DMS79 treated with DMSO at 0.1 percent for 48 hours (cell line): ENCODE measurements around the gene KRT35.

Experiments
- DNase-seq: peaks from one replicate; lab custom pipeline; 2025; lab: John Stamatoyannopoulos, UW

Gene KRT35

DNA sequence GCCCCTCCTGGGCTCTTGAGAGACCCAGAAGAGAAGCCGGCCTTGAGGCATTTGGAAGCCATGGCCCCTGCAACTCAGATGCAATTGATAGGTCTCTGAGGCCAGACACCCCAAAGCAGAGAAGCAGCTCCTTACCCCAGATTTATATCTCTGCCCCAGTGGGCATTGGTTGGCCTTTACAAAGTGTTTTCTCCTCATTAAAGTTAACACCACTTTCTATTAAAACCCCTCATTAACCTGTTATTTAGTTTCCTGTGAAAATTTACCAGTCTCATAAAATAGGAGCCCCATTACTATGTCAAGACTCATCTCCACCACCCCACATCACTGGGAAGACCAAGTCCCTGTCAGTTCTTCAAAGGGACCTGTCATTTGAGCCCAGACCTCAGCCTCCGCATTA is at the start of gene KRT35:
KRT35 (minus strand) TSS at position 116 of the 400 bp plus-strand sequence; CDS start at position 62, 54 bp downstream.
- no peak for DNase-seq

DNA sequence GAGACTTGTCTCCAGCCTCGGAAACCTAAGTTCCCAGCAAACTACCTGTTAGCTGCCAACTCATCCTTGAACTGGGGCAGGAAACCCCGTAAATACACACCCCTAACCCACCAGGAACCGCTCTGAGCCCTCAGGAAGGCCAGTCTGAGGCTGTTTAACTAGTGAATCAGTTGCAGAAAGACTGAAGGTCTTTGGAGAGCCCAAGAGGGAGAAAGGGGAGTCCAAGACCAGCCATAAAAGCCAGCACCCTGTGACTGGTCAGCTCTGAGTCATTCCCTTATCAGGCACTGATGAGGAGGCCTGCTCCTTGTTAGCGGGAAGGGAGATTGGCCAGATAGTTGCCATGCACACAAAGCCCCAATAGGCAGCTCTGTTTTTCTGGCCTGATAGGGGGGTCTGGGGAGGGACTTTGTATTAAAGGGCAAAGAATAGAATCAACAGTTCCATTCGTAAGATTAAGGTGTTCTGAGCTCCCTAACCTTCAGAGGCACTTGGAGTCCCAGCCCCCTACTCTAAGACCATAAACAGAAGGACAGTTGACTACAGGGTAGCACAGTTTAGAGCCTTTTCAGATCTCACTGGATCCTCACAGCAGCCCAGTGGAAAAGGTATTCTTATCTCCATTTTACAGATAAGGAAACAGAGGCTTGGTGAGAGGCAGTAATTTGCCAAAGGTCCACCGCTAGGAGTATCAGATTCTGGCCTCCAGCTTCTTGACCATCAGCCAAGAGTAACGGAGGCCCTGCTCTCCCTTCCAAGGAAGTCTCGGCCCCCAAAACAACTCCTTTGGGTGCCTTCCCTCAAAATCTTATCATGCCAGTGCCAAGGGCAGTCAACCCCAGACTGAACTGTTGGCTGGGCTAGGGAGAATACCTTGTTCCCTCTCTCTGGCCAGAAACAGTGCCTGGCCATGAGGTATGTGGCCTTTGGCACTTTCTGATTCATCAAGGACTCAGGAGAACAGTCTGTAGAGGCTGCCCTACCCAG is 49.4 kb upstream of the KRT35 start:
- no peak for DNase-seq

DNA sequence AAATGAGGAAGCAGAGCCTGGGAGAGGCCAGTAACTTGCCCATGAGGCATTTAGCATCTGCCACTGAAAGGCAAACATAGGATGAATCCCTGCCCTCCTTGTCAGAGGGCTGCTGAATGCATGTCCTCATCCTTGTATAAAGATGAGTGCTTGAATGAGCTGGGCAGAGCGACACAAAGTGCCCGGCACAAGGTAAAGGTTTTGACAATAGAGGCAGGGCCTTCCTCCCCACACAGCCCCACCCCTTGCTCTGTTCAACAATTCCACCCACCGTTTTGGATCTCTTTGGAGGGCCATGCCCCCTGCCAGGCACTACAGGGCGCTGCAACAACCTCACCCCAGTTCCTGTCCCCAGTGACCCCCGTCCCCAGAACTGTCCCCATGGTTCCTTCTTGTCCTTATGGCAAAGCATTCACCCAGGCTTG is 48.6 kb upstream of the KRT35 start:
- no peak for DNase-seq

DNA sequence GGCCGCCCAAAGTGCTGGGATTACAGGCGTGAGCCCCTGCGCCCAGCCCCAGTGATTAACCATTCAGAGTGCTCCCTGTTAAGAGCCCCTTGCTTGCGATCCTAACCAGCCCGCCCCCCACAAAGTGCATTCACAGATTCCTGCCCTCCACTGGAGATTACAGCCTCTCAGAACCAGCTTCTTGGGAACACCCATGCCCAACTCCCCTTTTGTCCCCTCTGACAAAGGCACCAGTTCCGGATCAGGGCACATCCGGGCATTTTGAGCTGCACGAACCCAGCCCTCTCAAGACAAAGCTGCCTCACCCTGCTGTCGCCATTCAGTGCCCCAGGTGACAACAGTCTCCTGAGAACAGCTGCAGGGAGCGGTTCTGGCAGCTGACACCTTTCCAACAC is 48.0 kb upstream of the KRT35 start:
- peak; percentile 21 for DNase-seq

DNA sequence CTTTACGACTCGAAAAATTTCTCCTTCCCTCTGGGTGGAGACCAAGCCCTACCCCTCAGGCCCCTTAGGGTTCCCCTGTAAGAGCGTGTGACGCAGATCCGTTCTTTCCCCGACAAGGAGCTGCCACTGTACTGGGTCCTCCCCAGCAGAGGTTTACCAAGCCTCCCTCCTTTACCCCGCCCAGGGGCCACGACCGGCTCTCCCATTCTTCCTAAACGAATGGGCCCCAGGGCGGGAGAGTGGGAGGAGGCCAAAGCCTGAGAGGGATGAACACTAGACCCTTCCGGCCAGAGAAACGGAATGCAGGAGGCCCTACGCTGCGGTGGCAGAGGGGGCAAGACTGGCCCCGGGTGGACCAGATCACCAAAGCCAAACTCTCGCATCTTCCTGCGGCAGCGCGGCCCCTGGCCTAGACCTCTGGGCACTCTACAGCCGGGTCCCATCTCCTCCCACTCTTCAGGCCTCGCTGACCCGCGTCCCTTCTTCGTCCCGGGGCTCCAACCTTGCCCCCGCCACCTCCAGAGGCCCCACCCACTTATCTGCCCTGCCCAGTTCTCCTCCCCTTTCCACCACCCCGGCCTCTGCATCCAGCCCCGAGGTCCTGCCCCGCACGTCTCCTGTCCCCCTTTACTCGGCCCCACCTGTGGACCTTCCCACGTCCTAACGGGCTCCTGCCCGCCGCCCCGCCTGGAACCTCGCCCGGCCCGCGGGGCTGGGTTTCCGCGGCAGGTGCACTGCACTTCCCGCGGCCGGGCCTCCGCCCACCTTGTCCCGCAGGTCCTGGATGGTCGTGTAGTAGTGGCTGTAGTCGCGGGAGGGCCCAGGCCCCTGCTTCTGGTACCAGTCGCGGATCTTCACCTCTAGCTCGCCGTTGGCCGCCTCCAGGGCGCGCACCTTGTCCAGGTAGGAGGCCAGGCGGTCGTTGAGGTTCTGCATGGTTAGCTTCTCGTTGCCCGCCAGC is 46.4 kb upstream of the KRT35 start:
- no peak for DNase-seq

DNA sequence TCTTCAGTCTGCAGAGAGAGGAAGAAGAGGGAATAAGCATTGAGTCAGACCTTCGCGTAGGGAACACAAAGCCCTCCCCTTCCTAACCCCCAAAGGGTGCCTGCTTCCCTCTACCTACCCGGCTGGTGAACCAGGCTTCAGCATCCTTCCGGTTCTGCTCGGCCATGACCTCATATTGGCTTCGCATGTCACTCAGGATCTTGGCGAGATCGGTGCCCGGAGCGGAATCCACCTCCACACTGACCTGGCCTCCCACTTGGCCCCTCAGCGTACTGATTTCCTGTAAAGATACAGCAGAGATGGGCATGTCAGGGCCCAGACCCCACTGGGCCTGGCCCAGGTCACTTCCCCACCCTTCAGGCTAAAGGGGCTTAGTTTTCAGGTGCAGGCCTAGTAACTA is 43.3 kb upstream of the KRT35 start:
- DNase-seq, result no peak

DNA sequence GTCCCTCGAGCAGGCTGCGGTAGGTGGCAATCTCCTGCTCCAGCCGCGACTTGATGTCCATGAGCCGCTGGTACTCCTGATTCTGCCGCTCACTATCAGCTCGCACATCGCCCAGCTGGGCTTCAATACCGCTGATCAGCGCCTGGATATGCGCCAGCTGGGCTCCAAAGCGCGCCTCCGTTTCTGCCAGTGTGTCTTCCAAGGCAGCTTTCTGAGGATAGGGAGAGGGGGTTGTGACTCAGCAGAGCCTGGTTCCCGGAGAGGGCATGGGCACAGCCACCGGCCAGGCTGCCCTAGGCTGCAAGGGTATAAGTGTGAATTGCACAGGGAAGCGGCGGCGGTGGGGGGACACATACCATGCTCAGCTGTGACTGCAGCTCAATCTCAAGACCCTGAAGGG is 42.8 kb upstream of the KRT35 start:
- DNase-seq, result no peak

DNA sequence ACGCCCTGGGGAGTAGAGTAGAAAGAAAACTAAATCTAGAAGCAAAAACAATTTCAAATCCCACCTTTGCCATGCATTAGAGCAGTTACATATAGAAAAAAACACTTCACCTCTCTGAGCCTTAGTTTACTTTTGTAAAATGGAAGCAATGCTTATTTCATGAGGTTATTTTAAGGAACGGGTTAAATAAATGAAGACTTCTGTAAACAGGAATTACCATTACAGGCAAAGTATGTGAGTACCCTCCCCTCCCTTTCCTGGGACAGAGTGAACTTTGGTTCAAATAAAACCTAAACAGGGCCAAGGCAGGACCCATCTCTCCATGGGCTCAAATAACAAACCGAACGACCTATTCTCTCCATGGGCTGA is 42.3 kb upstream of the KRT35 start:
- DNase-seq, result no peak

DNA sequence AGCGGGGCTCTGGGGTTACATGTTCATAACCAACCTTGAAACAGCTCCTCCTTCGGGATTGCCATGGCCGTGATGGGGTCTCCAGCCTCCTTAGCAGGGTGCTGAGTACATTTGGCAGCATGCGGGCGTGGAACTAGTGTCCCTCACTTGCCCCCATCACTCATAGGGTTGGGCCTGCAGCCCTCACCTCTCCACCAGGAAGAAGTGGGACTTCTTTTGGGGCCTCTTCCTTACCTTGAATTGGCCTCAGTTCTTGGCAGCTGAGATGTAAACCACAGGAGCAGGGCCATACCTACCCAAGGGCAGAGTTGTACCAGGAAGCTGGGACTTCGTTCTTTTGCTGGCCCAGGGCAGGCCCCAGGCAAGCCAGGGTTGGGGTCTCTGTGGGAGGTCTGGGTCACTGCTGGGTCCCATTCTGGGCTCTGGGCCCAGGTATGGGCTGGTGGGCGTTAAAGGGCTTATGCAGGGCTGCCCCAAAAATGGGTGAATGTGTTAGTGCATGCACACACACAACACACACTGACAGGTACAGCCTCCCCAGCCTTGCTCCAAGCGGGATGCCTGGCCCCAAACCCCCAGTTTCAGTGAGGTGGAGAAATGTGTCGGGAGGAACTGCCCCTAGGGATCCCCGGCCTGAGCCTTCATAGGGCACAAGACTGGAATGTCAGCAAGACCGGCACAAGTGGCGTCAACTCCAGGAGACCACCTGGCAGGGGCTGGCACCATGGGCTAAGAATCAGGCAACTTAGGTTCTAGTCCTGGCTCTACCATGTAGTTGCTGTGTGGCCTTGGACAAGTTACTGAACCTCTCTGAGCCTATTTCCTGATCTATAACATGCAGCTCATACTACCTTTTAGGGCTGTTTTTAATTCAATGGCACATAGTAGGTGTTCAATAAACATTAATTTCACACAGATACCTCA is 41.6 kb upstream of the KRT35 start:
- DNase-seq, result no peak

DNA sequence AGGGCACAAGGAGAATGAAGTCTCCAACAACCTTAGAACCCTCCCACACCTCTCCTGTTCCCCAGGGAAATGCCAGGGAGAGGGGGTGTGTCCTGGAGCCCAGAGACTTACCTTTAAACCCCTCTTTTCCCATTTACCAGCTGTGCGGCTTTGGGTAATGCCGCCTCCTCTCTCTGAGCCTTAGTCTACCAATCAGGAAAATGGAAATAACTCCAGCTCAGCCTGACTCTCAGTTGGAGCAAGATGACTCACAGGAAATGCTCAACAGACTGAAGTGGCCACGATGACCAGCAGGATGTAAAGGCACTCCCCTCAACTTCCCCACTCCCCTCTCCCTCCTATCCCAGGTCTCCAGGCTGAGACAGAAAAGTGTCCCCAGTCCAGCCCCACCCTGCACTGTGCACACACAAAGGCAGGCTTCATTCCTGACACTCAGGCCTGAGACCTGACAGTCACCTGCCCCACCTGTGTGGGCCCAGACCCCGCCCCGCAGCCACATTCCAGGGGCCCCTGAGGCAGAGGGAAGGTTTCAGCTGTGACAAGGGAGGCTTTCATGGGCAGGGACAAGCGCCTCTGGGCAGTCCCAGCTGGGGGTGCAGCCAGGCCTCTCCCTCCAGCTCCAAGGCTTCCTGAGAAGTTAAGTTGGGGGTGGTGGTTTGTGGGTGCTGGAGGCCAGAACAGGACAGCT is 40.8 kb upstream of the KRT35 start:
- no peak for DNase-seq

DNA sequence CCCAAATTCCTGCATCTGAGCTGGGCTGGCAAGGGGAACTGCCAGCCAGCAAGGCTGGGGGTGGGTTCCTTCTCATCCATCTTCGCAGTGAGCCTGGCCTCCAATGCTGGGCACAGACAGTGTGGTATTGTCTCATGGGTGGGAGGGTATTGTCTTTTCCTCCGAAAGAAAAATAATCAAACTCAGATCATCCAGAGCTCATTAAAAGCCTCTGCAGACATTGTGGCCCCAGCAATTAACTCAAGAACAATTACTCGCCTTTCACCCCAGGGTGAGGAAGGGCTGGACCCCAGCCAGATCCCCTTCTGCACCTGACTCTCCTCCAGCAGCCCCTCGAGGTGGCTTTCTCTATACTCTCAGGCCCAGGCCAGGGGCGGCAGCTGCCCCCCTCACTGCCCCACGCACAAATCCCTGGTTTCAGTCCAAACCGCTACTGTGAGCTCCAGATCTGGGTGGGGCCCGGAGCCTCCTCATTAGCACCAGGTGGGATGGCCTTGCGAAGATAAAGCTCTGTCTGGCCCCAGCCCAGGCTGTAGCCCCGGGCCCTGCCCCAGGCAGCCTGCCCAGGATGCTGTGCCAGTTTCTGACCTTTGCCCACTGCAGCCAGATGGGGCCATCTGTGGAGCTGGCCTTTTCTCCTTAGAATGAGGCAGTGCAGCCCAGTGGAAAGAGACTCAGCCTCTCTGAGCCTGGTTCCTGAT is 40.0 kb upstream of the KRT35 start:
- peak; percentile 90 for DNase-seq

DNA sequence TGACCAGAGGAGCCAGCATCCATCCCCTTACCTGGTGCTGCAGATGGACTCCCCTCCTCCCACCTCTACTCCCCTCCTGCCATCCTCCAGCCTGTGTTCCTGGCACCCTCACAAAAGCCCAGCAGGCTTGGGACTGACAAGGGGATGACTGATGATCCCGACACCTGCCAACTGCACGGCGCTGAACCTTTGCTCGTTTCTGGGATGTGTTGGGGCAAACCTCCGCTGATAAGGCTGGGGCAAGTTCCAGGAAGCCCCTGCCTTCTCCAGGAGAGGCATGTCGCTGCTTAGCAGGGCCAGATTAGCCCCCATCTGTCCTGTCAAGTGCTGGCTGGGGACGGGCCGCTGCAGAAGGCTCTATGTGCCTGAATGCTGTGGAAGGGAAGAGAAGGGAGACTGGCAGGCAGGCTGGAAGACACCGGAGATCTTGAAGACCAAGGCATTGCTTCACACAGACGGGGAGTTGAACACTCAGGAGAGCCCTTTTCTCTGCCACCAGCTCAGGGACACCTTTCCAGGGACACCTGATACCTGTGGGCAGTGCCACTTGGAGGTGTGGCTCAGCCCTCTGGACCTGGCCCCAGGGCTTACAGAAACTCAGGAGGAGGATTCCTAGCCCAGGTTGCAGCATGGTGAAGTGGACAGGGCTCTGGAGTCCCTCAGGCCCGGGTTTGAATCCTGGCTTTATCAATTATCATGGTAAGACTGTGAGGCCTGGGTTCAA is 38.7 kb upstream of the KRT35 start:
- DNase-seq, result peak; percentile 86

DNA sequence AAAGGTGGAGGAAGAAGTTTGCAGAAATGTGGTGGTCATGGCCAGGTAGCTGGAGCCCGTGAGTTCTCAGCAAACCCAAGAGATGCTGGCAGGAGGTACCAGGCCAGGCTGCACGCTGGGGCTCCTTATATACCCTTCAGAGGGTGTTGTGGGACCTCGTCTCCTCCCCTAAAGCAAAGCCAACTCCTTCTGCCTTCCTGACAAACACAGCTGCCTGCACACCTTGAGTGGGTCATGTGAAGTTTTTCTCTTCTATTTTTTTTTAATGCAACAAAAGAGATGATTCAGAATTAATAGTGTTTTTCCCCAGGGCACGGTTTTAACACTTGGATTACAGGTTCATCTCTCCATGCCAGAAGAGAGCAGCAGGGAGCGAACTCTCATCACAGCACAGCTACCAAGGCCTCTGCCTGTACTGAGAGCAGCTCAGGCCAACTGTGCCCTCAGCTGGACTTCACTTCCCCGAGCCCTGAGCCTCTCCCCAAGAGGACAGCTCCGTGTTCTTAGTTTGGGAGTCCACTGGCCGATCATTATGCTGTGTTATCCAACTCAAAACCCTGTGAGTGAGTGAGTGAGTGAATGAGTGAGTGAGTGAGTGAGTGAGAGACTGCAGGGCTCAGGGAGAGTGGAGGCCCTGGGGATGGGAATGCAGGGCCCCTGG is 38.0 kb upstream of the KRT35 start, which contains the start of gene KRT15:
KRT15 (minus strand) TSS at position 102 of the 661 bp plus-strand sequence; CDS start at position 39, 63 bp downstream.
- peak; percentile 87 for DNase-seq

DNA sequence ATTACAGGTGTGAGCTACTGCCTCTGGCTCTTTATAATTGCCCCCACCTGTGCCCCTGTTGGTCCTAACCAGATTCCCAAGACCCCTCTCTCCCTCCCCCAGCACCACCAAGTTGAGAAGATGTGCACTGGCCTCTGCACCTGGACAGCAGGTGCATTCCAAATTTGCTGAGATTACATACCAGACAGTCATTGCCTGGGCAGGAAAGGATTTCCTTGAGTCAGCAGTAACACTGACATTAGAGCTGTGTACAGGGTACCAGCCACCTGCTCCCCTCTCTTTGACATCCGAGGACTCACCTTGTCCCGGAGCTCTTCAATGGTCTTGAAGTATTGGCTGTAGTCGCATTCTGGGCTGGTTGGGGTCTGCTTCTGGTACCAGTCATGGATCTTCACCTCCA is 37.1 kb upstream of the KRT35 start:
- DNase-seq, result no peak

DNA sequence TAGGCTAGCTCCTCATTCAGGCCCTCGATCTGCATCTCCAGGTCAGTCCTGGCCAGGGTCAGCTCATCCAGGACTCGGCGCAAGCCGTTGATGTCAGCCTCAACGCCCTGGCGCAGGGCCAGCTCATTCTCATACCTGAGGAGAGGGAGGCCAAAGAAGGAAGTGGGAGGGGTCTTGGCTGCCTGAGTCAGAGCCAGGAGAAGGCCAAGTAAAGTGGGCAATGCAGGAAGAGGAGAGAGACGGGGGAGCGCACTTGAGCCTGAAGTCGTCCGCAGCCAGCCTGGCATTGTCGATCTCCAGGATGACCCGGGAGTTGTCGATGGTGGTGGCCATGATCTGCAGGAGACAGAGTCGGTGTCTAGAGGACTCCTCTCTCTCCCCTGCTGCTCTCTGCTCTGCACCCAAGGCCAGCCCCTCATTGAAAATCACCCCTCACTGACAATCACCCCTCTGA is 35.9 kb upstream of the KRT35 start:
- peak; percentile 30 for DNase-seq

DNA sequence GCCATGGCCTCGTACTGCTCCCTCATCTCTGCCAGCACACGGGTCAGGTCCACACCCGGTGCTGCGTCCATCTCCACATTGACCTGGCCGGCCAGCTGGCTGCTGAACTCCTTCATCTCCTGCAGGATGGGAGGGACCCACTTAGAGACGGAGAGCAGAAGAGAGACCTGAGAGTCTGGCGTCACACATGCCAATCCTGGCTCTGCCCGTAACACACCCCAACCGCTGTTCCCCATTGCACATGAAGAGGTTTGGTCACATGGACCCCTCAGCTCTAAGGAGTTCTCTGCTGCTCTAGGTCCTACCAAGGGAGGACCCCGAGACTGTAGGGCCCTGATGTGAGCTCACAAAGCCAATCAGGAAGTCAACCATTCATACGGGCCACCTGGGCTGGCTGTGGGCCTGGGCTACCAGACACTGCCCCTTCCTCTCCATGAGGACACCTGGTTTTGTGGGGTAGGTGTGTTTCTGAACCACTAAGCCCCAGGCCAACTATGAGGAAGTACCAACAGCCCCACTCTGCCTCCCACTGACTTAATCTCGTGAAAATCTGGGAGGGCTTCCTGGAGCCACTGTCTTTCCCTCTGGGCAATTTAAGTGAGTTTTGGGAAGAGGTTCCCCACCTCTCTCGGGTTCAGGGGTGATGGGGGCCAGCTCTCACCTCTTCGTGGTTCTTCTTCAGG is 35.3 kb upstream of the KRT35 start:
- DNase-seq, result no peak

DNA sequence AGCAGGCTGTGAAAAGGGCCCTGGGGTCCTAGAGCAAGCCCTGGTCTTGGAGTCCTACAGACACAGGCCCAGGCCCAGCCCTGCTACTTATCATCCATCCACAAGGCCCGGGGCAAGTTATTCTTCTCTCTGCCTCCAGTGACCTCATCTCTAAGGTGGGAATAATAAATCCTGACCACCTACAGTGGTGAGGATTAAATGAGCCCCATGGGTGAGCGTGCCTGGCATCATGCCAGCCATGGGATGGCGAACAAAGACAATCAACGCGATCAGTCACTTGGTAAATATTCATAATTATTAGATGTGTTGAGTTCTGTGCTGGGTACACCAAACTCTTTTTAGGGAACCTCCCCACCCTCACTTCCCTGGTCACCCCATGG is 32.2 kb upstream of the KRT35 start:
- no peak for DNase-seq

DNA sequence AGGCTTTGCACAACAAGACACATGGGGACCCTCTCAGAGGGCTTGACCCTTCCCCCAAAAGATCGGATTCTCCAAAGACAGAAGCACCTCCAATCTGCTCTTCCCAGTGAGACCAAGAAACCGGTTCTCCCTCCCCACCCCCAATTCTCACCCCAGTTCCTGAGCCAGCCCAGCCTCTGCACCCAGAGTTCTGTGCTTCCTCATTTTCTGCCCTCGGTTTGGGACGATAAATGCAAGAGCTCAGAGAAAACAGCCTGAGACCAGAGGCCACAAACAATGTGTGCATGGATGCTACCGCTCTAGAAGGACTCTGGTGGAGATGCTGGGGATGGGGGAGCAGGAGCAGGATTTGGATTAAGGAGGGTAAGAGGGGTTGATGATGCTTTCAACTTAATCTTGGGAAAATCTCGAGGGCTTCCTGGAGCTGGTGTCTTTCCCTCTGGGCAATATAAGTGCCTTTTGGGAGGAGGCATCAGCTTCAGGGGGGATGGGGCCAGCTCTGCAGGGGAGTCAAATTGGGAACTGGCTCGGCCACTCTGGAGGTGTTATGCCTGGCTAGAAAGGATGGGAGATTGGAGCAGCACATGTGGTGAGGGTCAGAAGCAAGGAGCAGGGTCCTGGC is 31.7 kb upstream of the KRT35 start:
- no peak for DNase-seq
